ENCODE data around the gene PMEPA1.

PMEPA1 gene

GRCh38 chr20:57692393-57692792, 17.4 kb downstream of the PMEPA1 start:
- no peak for DNase-seq

GRCh38 chr20:57691699-57692098, 18.1 kb downstream of the PMEPA1 start:
- DNase-seq = no peak

GRCh38 chr20:57690525-57690924, 19.3 kb downstream of the PMEPA1 start:
- DNase-seq = no peak

- no peak for DNase-seq
Observed at GRCh38 chr20:57689745-57690481, 19.9 kb downstream of the PMEPA1 start.

- no peak for DNase-seq
Observed at GRCh38 chr20:57688864-57689263, 21.0 kb downstream of the PMEPA1 start.

- no peak for DNase-seq
Observed at GRCh38 chr20:57688295-57688694, 21.5 kb downstream of the PMEPA1 start.

GRCh38 chr20:57686931-57687652, 22.7 kb downstream of the PMEPA1 start:
- no peak for DNase-seq

- no peak for DNase-seq
Observed at GRCh38 chr20:57685146-57685758, 24.6 kb downstream of the PMEPA1 start.

GRCh38 chr20:57684808-57685140, 25.0 kb downstream of the PMEPA1 start:
- no peak for DNase-seq

GRCh38 chr20:57683881-57684807, 25.7 kb downstream of the PMEPA1 start:
- DNase-seq = no peak

- no peak for DNase-seq
Observed at GRCh38 chr20:57683287-57683686, 26.5 kb downstream of the PMEPA1 start.

GRCh38 chr20:57682184-57683101, 27.4 kb downstream of the PMEPA1 start:
- DNase-seq = no peak

GRCh38 chr20:57680934-57681914, 28.6 kb downstream of the PMEPA1 start:
- peak; percentile 48 for DNase-seq

GRCh38 chr20:57680131-57680716, 29.6 kb downstream of the PMEPA1 start:
- DNase-seq = no peak

- no peak for DNase-seq
Observed at GRCh38 chr20:57679113-57679512, 30.7 kb downstream of the PMEPA1 start.

GRCh38 chr20:57678340-57678739, 31.5 kb downstream of the PMEPA1 start:
- no peak for DNase-seq

- DNase-seq = no peak
Observed at GRCh38 chr20:57677584-57677982, 32.2 kb downstream of the PMEPA1 start.

- DNase-seq = no peak
Observed at GRCh38 chr20:57676589-57677583, 32.9 kb downstream of the PMEPA1 start.

- DNase-seq = no peak
Observed at GRCh38 chr20:57675773-57676172, 34.0 kb downstream of the PMEPA1 start.
